Immature natural killer cell (primary cell): ENCODE data around the gene GDI1. TPM values are rescaled to one million over a fixed set of nuclear protein-coding genes. Genes with fewer than 3 reads are reported as not detected.
"Not testable (repeated sequence)": the region's sequence is repeated elsewhere in the genome, so short reads cannot be mapped to it uniquely, and the experiment has no call there.

ENCODE experiments used
- DNase-seq, 3 donors: peaks; one replicate each; pipeline ENCODE4 v3.0.0; 2022; ENCODE audit warnings: mixed read lengths in 1 of 3
- H3K27ac Mint-ChIP-seq, 6 donors: one replicate each; pipeline ENCODE4 v1.8.0; 2020; ENCODE audit warnings: mixed read lengths in 6 of 6, mild to moderate bottlenecking in 5 of 6, inconsistent platforms in 4 of 6, moderate library complexity in 3 of 6
- H3K27me3 Mint-ChIP-seq, 3 donors: one replicate each; pipeline ENCODE4 v1.8.0; 2020 to 2021; ENCODE audit warnings: low read depth in 3 of 3, mild to moderate bottlenecking in 3 of 3, mixed read lengths in 3 of 3, moderate library complexity in 3 of 3, inconsistent platforms in 1 of 3
- H3K36me3 Mint-ChIP-seq, 3 donors: one replicate each; pipeline ENCODE4 v1.8.0; 2020; ENCODE audit warnings: mixed read lengths in 3 of 3, inconsistent platforms in 2 of 3, mild to moderate bottlenecking in 2 of 3
- H3K4me1 Mint-ChIP-seq, 2 donors: one replicate each; pipeline ENCODE4 v1.8.0; 2020; ENCODE audit warnings: inconsistent platforms in 2 of 2, mild to moderate bottlenecking in 2 of 2, mixed read lengths in 2 of 2, moderate library complexity in 1 of 2
- H3K4me3 Mint-ChIP-seq, 5 donors: one replicate each; pipeline ENCODE4 v1.8.0; 2020; ENCODE audit warnings: mild to moderate bottlenecking in 5 of 5, mixed read lengths in 5 of 5, inconsistent platforms in 3 of 5, moderate library complexity in 3 of 5
- H3K9me3 Mint-ChIP-seq, 6 donors: one replicate each; pipeline ENCODE4 v1.8.0; 2020; ENCODE audit warnings: mild to moderate bottlenecking in 6 of 6, mixed read lengths in 6 of 6, inconsistent platforms in 4 of 6, moderate library complexity in 3 of 6
- polyA plus RNA-seq, 3 donors: library from polyadenylated mRNA; unstranded; fragments of 300-500 nt; fragmentation: Illumina TruSeq; gene quantifications; one replicate each; pipeline ENCODE4 v1.2.3, GENCODE V29; 2021

The GDI1 gene
- 10 to 100 TPM; 20.9 to 37.8 (median 29.2) TPM for polyA plus RNA-seq

- Mint-ChIP-seq H3K4me1 (peaks cover 10 to 15% of the 10 kb centered on the region in 2 donors), H3K36me3 (peaks cover 0 to 4% (median 0%) of the 10 kb centered on the region in 3 donors), H3K27ac (peak within 1 kb of the TSS; percentile 85 to 88 (median 87)), H3K27me3 (peaks cover 6 to 16% (median 13%) of the 10 kb centered on the region in 3 donors), H3K4me3 (peak within 1 kb of the TSS; percentile 77 to 85 (median 80)), H3K9me3 (no peaks in the 10 kb centered on the region)
- DNase-seq: peak; percentile 64 to 74 (median 73)
These were observed at the start of gene GDI1 for GRCh38 chrX:154436983-154437752. TSS of gene GDI1 (plus strand) at chrX:154437154. CDS start at chrX:154437255, 101 bp downstream.

DNA sequence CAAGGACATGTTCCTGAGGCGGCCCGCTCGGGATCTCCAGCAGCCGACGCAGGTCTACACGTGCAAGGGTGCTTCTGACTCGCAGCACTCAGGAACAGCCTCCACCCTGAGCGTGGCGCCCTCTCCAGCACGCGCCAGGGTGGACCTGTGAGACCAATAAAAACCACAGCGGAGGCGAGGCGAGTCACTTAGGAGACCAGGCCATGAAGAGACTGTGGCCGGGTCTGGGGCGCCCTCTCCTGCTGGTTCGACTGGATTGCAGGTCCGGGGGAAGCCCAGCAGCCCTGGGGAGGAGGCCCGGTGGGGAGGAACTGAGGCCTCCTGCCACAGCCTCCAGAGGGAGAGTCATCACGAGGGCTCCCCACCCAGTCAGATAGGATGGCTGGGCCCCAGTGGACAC is 48.9 kb upstream of the GDI1 start:
- H3K9me3 Mint-ChIP-seq, DNase-seq, H3K4me3 Mint-ChIP-seq: not testable (repeated sequence)

GRCh38 chrX:154388649-154389048 is 48.3 kb upstream of the GDI1 start:
- H3K9me3 Mint-ChIP-seq, H3K27ac Mint-ChIP-seq, H3K4me1 Mint-ChIP-seq, DNase-seq, H3K4me3 Mint-ChIP-seq, H3K27me3 Mint-ChIP-seq, H3K36me3 Mint-ChIP-seq: not testable (repeated sequence)

More for the DNA sequence above, 48.9 kb upstream of the GDI1 start:
- H3K36me3 Mint-ChIP-seq, H3K4me1 Mint-ChIP-seq, H3K27ac Mint-ChIP-seq, H3K27me3 Mint-ChIP-seq: not testable (repeated sequence)

GRCh38 chrX:154389812-154390747 is 46.9 kb upstream of the GDI1 start:
- peak; percentile 33 to 65 (median 55) for DNase-seq
- H3K36me3 Mint-ChIP-seq, H3K27me3 Mint-ChIP-seq, H3K27ac Mint-ChIP-seq, H3K9me3 Mint-ChIP-seq, H3K4me3 Mint-ChIP-seq, H3K4me1 Mint-ChIP-seq: not testable (repeated sequence)

- peak overlapping the region in 2 of 5 donors; percentile 95 to 98 for H3K4me3 Mint-ChIP-seq
- not testable (repeated sequence) for H3K9me3 Mint-ChIP-seq, DNase-seq
- H3K36me3 Mint-ChIP-seq: peaks cover 8 to 25% (median 13%) of the 10 kb centered on the region in 3 donors
- H3K4me1 Mint-ChIP-seq: peaks cover 15 to 24% of the 10 kb centered on the region in 2 donors
- peak overlapping the region in 2 of 6 donors; percentile 99 for H3K27ac Mint-ChIP-seq
- H3K27me3 Mint-ChIP-seq: peaks cover 28 to 34% (median 32%) of the 10 kb centered on the region in 3 donors
These were observed 40.6 kb upstream of the GDI1 start for GRCh38 chrX:154396363-154396762.

- H3K4me3 Mint-ChIP-seq: peak overlapping the region; percentile 95 to 99 (median 98)
- H3K27me3 Mint-ChIP-seq: peaks cover 28 to 34% (median 32%) of the 10 kb centered on the region in 3 donors
- peaks cover 15 to 24% of the 10 kb centered on the region in 2 donors for H3K4me1 Mint-ChIP-seq
- peak overlapping the region; percentile 97 to 100 (median 99) for H3K27ac Mint-ChIP-seq
- peaks cover 8 to 25% (median 13%) of the 10 kb centered on the region in 3 donors for H3K36me3 Mint-ChIP-seq
- DNase-seq: peak; percentile 65 to 69 (median 67)
- H3K9me3 Mint-ChIP-seq: no peaks in the 10 kb centered on the region
These were observed 39.7 kb upstream of the GDI1 start for GRCh38 chrX:154396973-154397887.

- H3K27ac Mint-ChIP-seq: peak within 1 kb of the TSS; percentile 97 to 100 (median 99)
These were observed 38.9 kb upstream of the GDI1 start, which contains the start of gene RPL10 for GRCh38 chrX:154397888-154398667. TSS of gene RPL10 (plus strand) at chrX:154398377. CDS start at chrX:154398520, 143 bp downstream.

GRCh38 chrX:154398668-154399526 is 38.1 kb upstream of the GDI1 start:
- H3K27me3 Mint-ChIP-seq: peaks cover 32 to 34% (median 32%) of the 10 kb centered on the region in 3 donors
- H3K27ac Mint-ChIP-seq: peak overlapping the region; percentile 97 to 100 (median 99)
- peaks cover 8 to 28% (median 13%) of the 10 kb centered on the region in 3 donors for H3K36me3 Mint-ChIP-seq
- peaks cover 15 to 24% of the 10 kb centered on the region in 2 donors for H3K4me1 Mint-ChIP-seq
- peak; percentile 78 to 84 (median 83) for DNase-seq
- H3K9me3 Mint-ChIP-seq: no peaks in the 10 kb centered on the region
- H3K4me3 Mint-ChIP-seq: peak overlapping the region; percentile 95 to 99 (median 98)

More at GRCh38 chrX:154397888-154398667, 38.9 kb upstream of the GDI1 start, which contains the start of gene RPL10:
- peak; percentile 91 to 95 (median 94) for DNase-seq
- peaks cover 15 to 24% of the 10 kb centered on the region in 2 donors for H3K4me1 Mint-ChIP-seq
- peaks cover 31 to 34% (median 32%) of the 10 kb centered on the region in 3 donors for H3K27me3 Mint-ChIP-seq
- peak within 1 kb of the TSS; percentile 95 to 99 (median 98) for H3K4me3 Mint-ChIP-seq
- H3K9me3 Mint-ChIP-seq: no peaks in the 10 kb centered on the region
- peaks cover 8 to 25% (median 13%) of the 10 kb centered on the region in 3 donors for H3K36me3 Mint-ChIP-seq

DNA sequence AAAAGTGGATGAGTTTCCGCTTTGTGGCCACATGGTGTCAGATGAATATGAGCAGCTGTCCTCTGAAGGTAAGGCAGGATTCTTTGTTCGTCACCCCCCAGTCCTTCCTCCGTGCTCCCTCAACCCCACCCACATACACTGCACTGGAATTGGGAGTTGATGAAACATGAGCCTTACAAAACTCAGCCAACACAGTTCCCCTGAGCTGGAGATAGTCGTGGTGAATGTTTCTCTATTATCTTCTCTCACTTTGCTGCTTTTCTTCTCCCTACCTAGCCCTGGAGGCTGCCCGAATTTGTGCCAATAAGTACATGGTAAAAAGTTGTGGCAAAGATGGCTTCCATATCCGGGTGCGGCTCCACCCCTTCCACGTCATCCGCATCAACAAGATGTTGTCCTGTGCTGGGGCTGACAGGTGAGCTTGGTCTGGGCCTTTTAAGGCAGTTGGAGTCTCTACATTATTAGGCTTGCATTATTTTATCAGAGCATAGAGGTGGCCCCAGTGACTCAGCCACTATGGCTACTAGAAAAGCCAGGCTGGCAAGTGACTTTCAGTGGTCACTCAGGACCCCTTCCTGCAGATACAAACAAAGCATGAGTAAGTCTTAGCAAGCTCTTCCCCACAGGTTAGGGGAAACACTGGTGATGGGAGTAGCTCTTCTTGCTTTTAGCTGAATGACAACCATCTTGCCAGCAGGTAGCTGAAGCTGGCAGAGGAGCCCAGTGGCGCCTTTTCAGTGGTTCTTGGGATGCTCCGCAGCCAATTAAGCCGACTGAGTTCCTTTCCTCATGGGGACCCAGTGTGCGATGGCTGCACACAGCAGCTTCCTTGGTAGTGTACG is 37.2 kb upstream of the GDI1 start:
- DNase-seq: no peak

DNA sequence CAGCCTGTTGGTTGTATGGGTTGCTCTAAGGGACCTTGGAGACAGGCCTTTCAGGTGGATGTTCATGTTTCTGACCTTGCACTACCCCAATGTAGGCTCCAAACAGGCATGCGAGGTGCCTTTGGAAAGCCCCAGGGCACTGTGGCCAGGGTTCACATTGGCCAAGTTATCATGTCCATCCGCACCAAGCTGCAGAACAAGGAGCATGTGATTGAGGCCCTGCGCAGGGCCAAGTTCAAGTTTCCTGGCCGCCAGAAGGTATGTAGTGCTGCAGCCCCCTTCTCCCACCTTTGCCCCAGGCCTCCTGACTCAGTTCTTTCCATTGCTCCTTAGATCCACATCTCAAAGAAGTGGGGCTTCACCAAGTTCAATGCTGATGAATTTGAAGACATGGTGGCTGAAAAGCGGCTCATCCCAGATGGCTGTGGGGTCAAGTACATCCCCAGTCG is 36.6 kb upstream of the GDI1 start:
- H3K9me3 Mint-ChIP-seq, DNase-seq: not testable (repeated sequence)
- peak overlapping the region in 4 of 5 donors; percentile 41 to 98 (median 96) for H3K4me3 Mint-ChIP-seq
- peak overlapping the region; percentile 52 to 100 (median 99) for H3K27ac Mint-ChIP-seq
- peaks cover 15 to 24% of the 10 kb centered on the region in 2 donors for H3K4me1 Mint-ChIP-seq
- H3K27me3 Mint-ChIP-seq: peaks cover 32 to 35% (median 34%) of the 10 kb centered on the region in 3 donors
- H3K36me3 Mint-ChIP-seq: peaks cover 8 to 28% (median 13%) of the 10 kb centered on the region in 3 donors

More for the DNA sequence above, 37.2 kb upstream of the GDI1 start:
- Mint-ChIP-seq H3K36me3 (peaks cover 8 to 28% (median 13%) of the 10 kb centered on the region in 3 donors), H3K27me3 (peaks cover 32 to 35% (median 34%) of the 10 kb centered on the region in 3 donors), H3K9me3 (no peaks in the 10 kb centered on the region), H3K27ac (peak overlapping the region; percentile 97 to 100 (median 99)), H3K4me1 (peaks cover 15 to 24% of the 10 kb centered on the region in 2 donors), H3K4me3 (peak overlapping the region; percentile 95 to 99 (median 98))
